Mesenchymal stem cell (in vitro differentiated cells and primary cell): Measurements from ENCODE around the gene RPL28.
A peak's percentile ranks its signal among the peaks of the same experiment; 100 is the strongest.

ENCODE experiments used
- DNase-seq: peaks from one replicate; pipeline ENCODE4 v3.0.0-alpha.2; 2013
- H2AFZ ChIP-seq: one replicate; pipeline ENCODE4 v1.6.1; 2013; ENCODE audit warnings: low read depth, mild to moderate bottlenecking, control low read depth, inconsistent platforms, low read length, moderate library complexity
- H2AK5ac ChIP-seq: 2 replicates; pipeline ENCODE4 v1.6.1; 2013; ENCODE audit warnings: low read length, moderate library complexity, mild to moderate bottlenecking, inconsistent platforms; ENCODE audit not compliant: severe bottlenecking
- H2BK120ac ChIP-seq: one replicate; pipeline ENCODE4 v1.6.1; 2013; ENCODE audit warnings: low read depth, mild to moderate bottlenecking, inconsistent platforms, low read length, moderate library complexity
- H2BK12ac ChIP-seq, 2 experiments: one replicate each; pipeline ENCODE4 v1.6.1; 2013; ENCODE audit warnings: inconsistent platforms in 2 of 2, low read length in 2 of 2, mild to moderate bottlenecking in 2 of 2, moderate library complexity in 2 of 2, control low read depth in 1 of 2
- H2BK15ac ChIP-seq: one replicate; pipeline ENCODE4 v1.6.1; 2013; ENCODE audit warnings: mild to moderate bottlenecking, low read depth, inconsistent platforms; ENCODE audit not compliant: poor library complexity, severe bottlenecking
- H2BK5ac ChIP-seq: 2 replicates; pipeline ENCODE4 v1.6.1; 2013; ENCODE audit warnings: low read depth, mild to moderate bottlenecking, low read length, control low read depth, inconsistent platforms; ENCODE audit not compliant: poor library complexity, severe bottlenecking
- H3K14ac ChIP-seq, 2 experiments: one replicate each; pipeline ENCODE4 v1.6.1; 2013; ENCODE audit warnings: inconsistent platforms in 2 of 2, low read length in 2 of 2, control low read depth in 1 of 2, mild to moderate bottlenecking in 1 of 2, moderate library complexity in 1 of 2
- H3K18ac ChIP-seq, 2 experiments: one replicate each; pipeline ENCODE4 v1.6.1; 2013; ENCODE audit warnings: inconsistent platforms in 2 of 2, low read length in 2 of 2, control low read depth in 1 of 2, low read depth in 1 of 2, mild to moderate bottlenecking in 1 of 2
- H3K23ac ChIP-seq, 2 experiments: one replicate each; pipeline ENCODE4 v1.6.1; 2013; ENCODE audit warnings: inconsistent platforms in 2 of 2, low read length in 2 of 2, mild to moderate bottlenecking in 2 of 2, moderate library complexity in 2 of 2, control low read depth in 1 of 2
- H3K27ac ChIP-seq: 2 replicates; pipeline ENCODE4 v1.5.1; 2013; ENCODE audit warnings: mild to moderate bottlenecking, moderate library complexity, low read length, control low read depth, inconsistent platforms; ENCODE audit not compliant: poor library complexity, severe bottlenecking
- H3K27me3 ChIP-seq, 2 experiments: 2 replicates each; pipeline versions ENCODE4 v1.6.1 to v1.7.0; 2013; ENCODE audit warnings: low read length in 2 of 2, mild to moderate bottlenecking in 2 of 2, moderate library complexity in 2 of 2, control low read depth in 1 of 2, inconsistent platforms in 1 of 2; ENCODE audit not compliant: control insufficient read depth in 1 of 2, insufficient read depth in 1 of 2
- H3K36me3 ChIP-seq, 2 experiments: 2 replicates each; pipeline versions ENCODE4 v1.6.1 to v1.7.0; 2013; ENCODE audit warnings: low read length in 2 of 2, control low read depth in 1 of 2, inconsistent platforms in 1 of 2, low read depth in 1 of 2, mild to moderate bottlenecking in 1 of 2; ENCODE audit not compliant: insufficient read depth in 2 of 2, control insufficient read depth in 1 of 2
- H3K4ac ChIP-seq, 2 experiments: one replicate each; pipeline ENCODE4 v1.6.1; 2013; ENCODE audit warnings: inconsistent platforms in 2 of 2, low read length in 2 of 2, mild to moderate bottlenecking in 2 of 2, moderate library complexity in 2 of 2, control low read depth in 1 of 2, low read depth in 1 of 2
- H3K4me1 ChIP-seq: 2 replicates; pipeline ENCODE4 v1.6.1; 2013; ENCODE audit warnings: low read depth, low read length, control low read depth; ENCODE audit not compliant: control insufficient read depth, insufficient read depth
- H3K4me2 ChIP-seq: 2 replicates; pipeline ENCODE4 v1.6.1; 2013; ENCODE audit warnings: low read length, mild to moderate bottlenecking, inconsistent platforms; ENCODE audit not compliant: poor library complexity, severe bottlenecking
- H3K4me3 ChIP-seq, 2 experiments: 2 replicates each; pipeline versions ENCODE4 v1.5.1 to v1.7.0; 2013; ENCODE audit warnings: low read length in 2 of 2, mild to moderate bottlenecking in 2 of 2, control low read depth in 1 of 2, low read depth in 1 of 2; ENCODE audit not compliant: insufficient read depth in 1 of 2
- H3K79me1 ChIP-seq: replicated peaks from 2 replicates; pipeline ENCODE4 v1.6.1; 2013; ENCODE audit warnings: mild to moderate bottlenecking, control low read depth, low read length, inconsistent platforms; ENCODE audit not compliant: poor library complexity, severe bottlenecking
- H3K9ac ChIP-seq: 2 replicates; pipeline ENCODE4 v1.7.0; 2013; ENCODE audit warnings: mild to moderate bottlenecking, low read length, moderate library complexity
- H3K9me3 ChIP-seq: 2 replicates; pipeline ENCODE4 v1.7.0; 2013; ENCODE audit warnings: mild to moderate bottlenecking, low read length; ENCODE audit not compliant: control insufficient read depth
- H4K8ac ChIP-seq: one replicate; pipeline ENCODE4 v1.6.1; 2013; ENCODE audit warnings: inconsistent platforms, mild to moderate bottlenecking, low read length, moderate library complexity
- H4K91ac ChIP-seq: one replicate; pipeline ENCODE4 v1.6.1; 2013; ENCODE audit warnings: mild to moderate bottlenecking, low read length, inconsistent platforms
- WGBS: methylation state at CpG from one replicate; pipeline ENCODE4 v1.1.7; 2013; ENCODE audit warnings: mixed read lengths; 5-methylcytosine and 5-hydroxymethylcytosine counted together

RPL28 gene

DNA sequence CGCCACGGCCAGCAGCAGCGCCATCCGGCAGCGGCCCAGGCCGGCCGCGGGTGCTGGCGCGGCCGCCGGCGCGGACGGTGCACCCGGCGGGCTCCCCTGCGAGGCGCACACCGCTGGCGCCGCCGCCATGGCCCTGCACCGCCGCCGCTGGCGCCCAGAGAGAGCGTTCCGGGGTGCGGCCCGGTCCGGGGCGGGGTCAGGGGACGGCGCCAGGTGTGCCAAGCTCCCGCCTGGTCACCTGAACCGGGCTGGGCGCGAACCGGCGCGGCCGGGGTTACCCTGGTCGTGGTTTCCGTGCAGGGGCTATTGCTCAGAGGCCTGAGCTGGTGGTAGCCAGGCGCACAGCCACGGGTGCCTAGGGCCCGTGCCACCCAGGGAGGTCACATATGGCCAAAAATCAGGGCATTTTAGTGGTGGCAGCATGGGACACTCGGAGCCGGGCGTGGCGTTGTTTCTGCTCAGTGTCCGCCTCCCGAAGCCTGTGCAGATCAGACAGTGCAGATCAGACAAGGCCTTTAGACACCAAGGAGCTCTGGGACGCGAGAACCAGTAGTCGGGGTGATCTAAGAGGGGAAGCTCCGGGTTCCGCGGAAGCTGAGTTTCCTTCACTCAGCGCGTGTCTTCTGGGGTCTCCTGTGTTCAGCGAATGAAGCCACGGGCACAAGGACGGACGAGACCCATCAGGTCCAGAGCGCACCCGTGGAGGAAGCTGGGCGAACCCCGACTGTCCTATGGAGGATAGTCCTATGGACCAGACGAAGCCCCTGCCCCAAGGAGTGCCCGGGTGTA is 1.4 kb upstream of the RPL28 start, which contains the start of gene TMEM238:
Gene TMEM238 (minus strand): TSS at position 162 of the 789 bp plus-strand sequence. CDS start 33 bp downstream, at position 129.
- peak within 1 kb of the TSS; percentile 58 to 98 for H3K4me3 ChIP-seq
- peak within 1 kb of the TSS; percentile 98 for H3K9ac ChIP-seq
- H3K9me3 ChIP-seq: no peaks in the 10 kb centered on the region
- peak within 1 kb of the TSS; percentile 24 for H2BK120ac ChIP-seq
- H2BK15ac ChIP-seq: peak within 1 kb of the TSS; percentile 34
- no peak for DNase-seq
- peak within 1 kb of the TSS; percentile 92 for H4K8ac ChIP-seq
- peaks cover 8% of the 10 kb centered on the region for H3K79me1 ChIP-seq
- H2AK5ac ChIP-seq: peak within 1 kb of the TSS; percentile 43
- peak within 1 kb of the TSS in 1 of 2 experiments; percentile 44 for H3K14ac ChIP-seq
- H3K18ac ChIP-seq: peak within 1 kb of the TSS; percentile 61 to 74
- H3K23ac ChIP-seq: peak within 1 kb of the TSS; percentile 23 to 64
- H3K4me2 ChIP-seq: peak within 1 kb of the TSS; percentile 76
- H3K27me3 ChIP-seq: no peaks in the 10 kb centered on the region
- peak within 1 kb of the TSS; percentile 53 for H3K27ac ChIP-seq
- H3K4ac ChIP-seq: peak within 1 kb of the TSS; percentile 76 to 89
- peaks cover 39% of the 10 kb centered on the region for H3K4me1 ChIP-seq
- WGBS: 27% methylated on average over 55 of the region's 72 CpGs
- peak within 1 kb of the TSS; percentile 76 for H4K91ac ChIP-seq
- no peak within 1 kb of the TSS for H2BK5ac ChIP-seq
- peak within 1 kb of the TSS; percentile 66 for H2AFZ ChIP-seq
- peak within 1 kb of the TSS in 1 of 2 experiments; percentile 9 for H2BK12ac ChIP-seq
- H3K36me3 ChIP-seq: peaks cover 26% of the 10 kb centered on the region in 2 experiments

DNA sequence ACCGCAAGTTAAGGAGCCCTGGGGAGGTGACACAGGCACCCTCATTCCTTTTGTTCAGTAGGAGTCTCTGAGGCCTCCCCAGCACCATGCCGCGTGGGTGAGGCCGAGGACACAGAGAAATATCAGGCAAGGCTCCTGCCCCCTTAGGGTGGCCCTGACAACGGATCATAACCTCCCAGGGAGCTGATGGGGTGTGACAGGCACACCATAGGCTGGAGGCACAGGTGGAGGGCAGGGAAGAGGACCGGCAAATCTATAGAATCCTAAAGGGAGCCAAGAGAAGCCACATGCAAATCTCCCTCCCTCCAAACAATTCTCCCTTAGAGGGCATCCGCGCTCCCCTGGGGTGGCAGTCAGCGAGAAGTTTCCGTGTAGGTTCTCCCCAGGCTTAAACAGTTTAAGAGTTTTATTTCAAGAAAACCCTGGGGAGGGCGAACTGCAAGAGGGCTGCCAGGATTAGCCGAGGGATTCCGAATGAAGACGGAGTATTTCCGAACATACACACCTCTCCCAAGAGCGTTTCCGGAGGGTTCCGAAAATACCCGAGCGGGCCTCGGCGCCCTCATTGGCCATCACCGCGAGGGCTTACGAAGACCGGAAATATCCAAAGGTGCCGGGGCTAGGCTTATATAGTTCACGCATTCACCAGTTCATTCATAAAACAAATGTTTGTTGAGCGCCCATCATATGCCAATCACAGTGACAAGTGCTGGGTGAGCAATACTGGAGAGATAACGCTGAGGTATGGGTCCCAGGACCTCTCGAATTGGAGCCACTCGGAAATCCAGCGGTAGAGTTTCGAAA is 610 bp upstream of the RPL28 start:
- Histone ChIP-seq H2BK120ac (no peak overlapping the region), H3K9ac (peak overlapping the region; percentile 98), H3K79me1 (peaks cover 8% of the 10 kb centered on the region), H3K27me3 (no peaks in the 10 kb centered on the region), H3K4me1 (peaks cover 47% of the 10 kb centered on the region), H2AK5ac (peak overlapping the region; percentile 43), H3K14ac (peak overlapping the region in 1 of 2 experiments; percentile 44), H3K23ac (peak overlapping the region in 1 of 2 experiments; percentile 23), H4K8ac (peak overlapping the region; percentile 95), H3K18ac (peak overlapping the region; percentile 71 to 74), H3K9me3 (no peaks in the 10 kb centered on the region), H3K4me3 (peak overlapping the region; percentile 37 to 98), H3K27ac (peak overlapping the region; percentile 97), H2BK15ac (no peak overlapping the region), H2BK12ac (no peak overlapping the region), H2BK5ac (no peak overlapping the region), H4K91ac (peak overlapping the region; percentile 5), H3K4ac (peak overlapping the region; percentile 27 to 89), H3K4me2 (peak overlapping the region; percentile 67), H3K36me3 (peaks cover 34% of the 10 kb centered on the region in 2 experiments), H2AFZ (no peak overlapping the region)
- 7% methylated on average over 32 of the region's 34 CpGs for WGBS
- DNase-seq: peak; percentile 97

DNA sequence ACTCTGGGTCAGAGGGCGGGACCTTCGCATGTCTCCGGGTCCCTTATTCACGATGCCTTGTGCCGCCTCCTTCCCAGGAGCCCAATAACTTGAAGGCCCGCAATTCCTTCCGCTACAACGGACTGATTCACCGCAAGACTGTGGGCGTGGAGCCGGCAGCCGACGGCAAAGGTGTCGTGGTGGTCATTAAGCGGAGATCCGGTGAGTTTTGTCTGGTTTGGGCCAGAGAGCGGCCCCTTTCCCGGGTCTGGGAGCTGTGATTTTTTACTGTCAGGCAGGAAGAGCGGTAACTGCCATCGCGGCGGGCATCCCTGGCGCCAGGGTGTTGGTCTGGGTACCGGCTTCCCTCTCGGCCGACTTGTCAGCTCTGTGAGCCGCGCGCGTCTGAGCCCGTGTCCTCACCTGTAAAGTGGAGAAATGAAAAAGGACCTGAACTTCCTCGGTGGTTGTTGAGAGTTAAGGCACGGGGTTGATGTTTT is 800 bp downstream of the RPL28 start:
- Histone ChIP-seq H3K27me3 (no peaks in the 10 kb centered on the region), H3K36me3 (peaks cover 44 to 48% of the 10 kb centered on the region in 2 experiments), H3K4ac (peak overlapping the region in 1 of 2 experiments; percentile 8), H2BK120ac (no peak overlapping the region), H3K14ac (peak overlapping the region in 1 of 2 experiments; percentile 56), H3K27ac (peak overlapping the region; percentile 54), H2BK15ac (no peak overlapping the region), H2BK12ac (no peak overlapping the region), H3K4me1 (peaks cover 58% of the 10 kb centered on the region), H2AFZ (no peak overlapping the region), H3K4me3 (peak overlapping the region; percentile 70 to 98), H3K4me2 (peak overlapping the region; percentile 49), H3K18ac (peak overlapping the region; percentile 30 to 63), H3K23ac (peak overlapping the region in 1 of 2 experiments; percentile 0), H4K91ac (no peak overlapping the region), H4K8ac (no peak overlapping the region), H3K9ac (peak overlapping the region; percentile 98), H3K9me3 (no peaks in the 10 kb centered on the region), H2BK5ac (no peak overlapping the region), H3K79me1 (peaks cover 11% of the 10 kb centered on the region), H2AK5ac (no peak overlapping the region)
- no peak for DNase-seq
- 5% methylated on average over 33 of the region's 33 CpGs for WGBS
